ENCODE data around the gene VPS8. TPM values are rescaled to one million over a fixed set of nuclear protein-coding genes. Genes with fewer than 3 reads are reported as not detected.

Gene VPS8
- total RNA-seq, 3 donors from 2014 or later (not counting 1 experiment from before 2014, with no cell fraction given) = 89.3 to 127 (median 115) TPM

DNA sequence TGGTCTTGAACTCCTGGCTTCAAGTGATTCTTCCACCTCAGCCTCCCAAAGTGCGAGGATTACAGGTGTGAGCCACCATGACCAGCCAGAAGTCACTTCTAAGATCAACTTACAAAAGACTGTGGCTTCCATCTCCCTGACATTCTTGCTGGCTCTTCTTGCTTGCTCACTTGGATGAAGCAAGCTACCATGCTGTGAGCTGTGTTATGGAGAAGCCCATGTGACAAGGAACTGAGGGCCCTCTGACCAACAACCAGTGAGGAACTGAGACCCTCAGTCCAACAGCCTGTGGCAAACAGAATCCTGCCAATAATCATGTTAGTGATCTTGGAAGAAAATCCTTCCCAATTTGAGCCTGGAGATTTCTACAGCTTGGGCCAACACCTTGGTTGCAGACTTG lies 7.2 kb upstream of the VPS8 start:
- TF ChIP-seq, protein P1, sequence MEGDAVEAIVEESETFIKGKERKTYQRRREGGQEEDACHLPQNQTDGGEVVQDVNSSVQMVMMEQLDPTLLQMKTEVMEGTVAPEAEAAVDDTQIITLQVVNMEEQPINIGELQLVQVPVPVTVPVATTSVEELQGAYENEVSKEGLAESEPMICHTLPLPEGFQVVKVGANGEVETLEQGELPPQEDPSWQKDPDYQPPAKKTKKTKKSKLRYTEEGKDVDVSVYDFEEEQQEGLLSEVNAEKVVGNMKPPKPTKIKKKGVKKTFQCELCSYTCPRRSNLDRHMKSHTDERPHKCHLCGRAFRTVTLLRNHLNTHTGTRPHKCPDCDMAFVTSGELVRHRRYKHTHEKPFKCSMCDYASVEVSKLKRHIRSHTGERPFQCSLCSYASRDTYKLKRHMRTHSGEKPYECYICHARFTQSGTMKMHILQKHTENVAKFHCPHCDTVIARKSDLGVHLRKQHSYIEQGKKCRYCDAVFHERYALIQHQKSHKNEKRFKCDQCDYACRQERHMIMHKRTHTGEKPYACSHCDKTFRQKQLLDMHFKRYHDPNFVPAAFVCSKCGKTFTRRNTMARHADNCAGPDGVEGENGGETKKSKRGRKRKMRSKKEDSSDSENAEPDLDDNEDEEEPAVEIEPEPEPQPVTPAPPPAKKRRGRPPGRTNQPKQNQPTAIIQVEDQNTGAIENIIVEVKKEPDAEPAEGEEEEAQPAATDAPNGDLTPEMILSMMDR (IDR thresholded peaks at IDR 0.05) = no peak
- H3K4me1 ChIP-seq (ENCODE audit: control insufficient read depth, insufficient read depth, low read length) = no peaks in the 10 kb centered on the region
- no peaks in the 10 kb centered on the region for H3K36me3 ChIP-seq (ENCODE audit: control insufficient read depth, insufficient read depth, low read length)
- Mint-ChIP-seq H3K27ac (no peak overlapping the region), H3K4me3 (no peak overlapping the region), H3K27me3 (ENCODE audit: low read depth in 2 of 2) (peaks cover 22 to 31% of the 10 kb centered on the region in 2 donors), H3K9me3 (no peaks in the 10 kb centered on the region), H3K36me3 (no peaks in the 10 kb centered on the region), H3K4me1 (no peaks in the 10 kb centered on the region)
- intact Hi-C loops (cut with micrococcal nuclease) = no loop called here
- H3K9me3 ChIP-seq (ENCODE audit: control insufficient read depth, insufficient read depth, low read length) = no peaks in the 10 kb centered on the region
- H3K27me3 ChIP-seq (ENCODE audit: control insufficient read depth, insufficient read depth, low read length) = no peaks in the 10 kb centered on the region
- DNase-seq = no peak
- no peak overlapping the region for H3K27ac ChIP-seq (ENCODE audit: low read length)
- WGBS (ENCODE audit: insufficient coverage) = 95% methylated on average over 1 of the region's 1 CpG
- ATAC-seq = no peak
- no peak overlapping the region for H3K4me3 ChIP-seq (ENCODE audit: low read length)

DNA sequence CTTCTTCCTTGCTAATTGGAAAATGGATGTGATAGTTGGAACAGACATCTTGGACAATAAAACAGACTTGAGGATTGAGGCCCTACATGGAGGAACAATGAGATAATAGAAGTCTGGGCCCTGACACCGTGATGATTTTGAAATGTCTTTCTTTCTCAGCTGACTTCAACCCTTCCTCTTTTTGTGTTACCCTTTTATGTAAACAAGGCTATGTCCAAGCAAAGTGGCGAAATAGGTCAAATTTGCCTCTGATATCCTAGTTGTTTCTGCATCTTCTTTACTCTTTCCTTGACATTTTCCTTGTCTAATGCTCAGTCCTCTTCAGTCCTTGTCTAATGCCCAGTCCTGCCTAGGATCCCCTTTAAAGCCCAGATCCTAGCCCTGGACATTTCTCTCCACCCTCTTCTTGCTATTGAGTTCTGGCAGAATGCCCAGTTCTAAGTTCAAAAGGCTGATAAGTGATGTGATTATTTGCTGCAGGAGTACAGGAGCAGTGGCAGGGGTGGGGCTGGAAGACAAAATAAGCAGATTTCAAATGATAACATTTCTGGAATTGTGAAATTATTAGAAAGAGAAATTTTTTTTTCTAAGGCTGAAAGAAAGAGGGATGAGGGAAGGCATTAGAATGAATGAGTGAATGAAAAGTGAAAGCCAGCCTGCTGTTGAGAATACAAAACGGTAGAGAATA lies 6.5 kb upstream of the VPS8 start:
- DNase-seq (no peak), ATAC-seq (no peak)
- TF ChIP-seq, protein P1 (IDR thresholded peaks at IDR 0.05) = no peak
- peaks cover 16 to 29% of the 10 kb centered on the region in 2 donors for H3K27me3 Mint-ChIP-seq (ENCODE audit: low read depth in 2 of 2)
- H3K4me3 ChIP-seq (ENCODE audit: low read length) = no peak overlapping the region
- no peaks in the 10 kb centered on the region for H3K27me3 ChIP-seq (ENCODE audit: control insufficient read depth, insufficient read depth, low read length)
- H3K36me3 ChIP-seq (ENCODE audit: control insufficient read depth, insufficient read depth, low read length) = no peaks in the 10 kb centered on the region
- H3K4me3 Mint-ChIP-seq = no peak overlapping the region
- H3K36me3 Mint-ChIP-seq = no peaks in the 10 kb centered on the region
- H3K4me1 ChIP-seq (ENCODE audit: control insufficient read depth, insufficient read depth, low read length) = no peaks in the 10 kb centered on the region
- H3K27ac Mint-ChIP-seq = no peak overlapping the region
- intact Hi-C loops (cut with micrococcal nuclease) = no loop called here
- no peaks in the 10 kb centered on the region for H3K4me1 Mint-ChIP-seq
- WGBS (ENCODE audit: insufficient coverage) = 70% methylated on average over 3 of the region's 3 CpGs
- H3K9me3 ChIP-seq (ENCODE audit: control insufficient read depth, insufficient read depth, low read length) = no peaks in the 10 kb centered on the region
- no peaks in the 10 kb centered on the region for H3K9me3 Mint-ChIP-seq
- H3K27ac ChIP-seq (ENCODE audit: low read length) = no peak overlapping the region

DNA sequence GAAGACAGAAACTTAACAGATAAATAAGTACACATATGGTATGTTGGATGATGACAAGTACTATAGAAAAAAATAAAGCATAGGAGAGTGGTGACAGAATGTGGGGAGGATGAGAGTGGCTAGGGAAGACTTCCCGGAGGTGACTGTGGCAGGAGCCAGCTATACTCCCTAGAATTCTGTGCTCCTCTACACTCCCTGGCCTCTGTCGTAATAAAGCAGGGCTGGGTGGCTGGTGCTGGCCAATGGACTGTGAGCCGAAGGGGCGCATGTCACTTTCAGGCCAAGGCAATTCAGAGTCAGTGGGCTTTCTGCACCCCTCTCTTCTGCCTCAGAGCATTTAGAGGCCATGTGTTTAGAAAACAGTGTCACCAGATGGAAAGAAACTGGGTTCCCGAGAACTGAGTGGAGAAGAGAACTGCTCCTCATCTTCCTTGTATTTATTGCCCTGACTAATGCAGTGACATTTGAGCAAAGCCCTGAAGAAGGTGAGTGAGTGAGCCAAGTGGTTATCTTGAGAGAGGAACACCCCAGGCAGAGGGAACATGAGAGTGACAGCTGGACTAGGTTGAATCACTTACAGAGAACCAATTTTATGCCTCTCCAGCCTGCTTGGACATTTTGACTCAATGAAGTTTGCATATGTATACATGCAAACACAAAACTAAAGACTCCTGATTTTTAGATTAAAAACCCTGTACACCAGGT lies 5.2 kb upstream of the VPS8 start:
- Mint-ChIP-seq H3K36me3 (no peaks in the 10 kb centered on the region), H3K4me1 (peaks cover under 1 to 9% of the 10 kb centered on the region in 2 donors), H3K9me3 (no peaks in the 10 kb centered on the region), H3K27me3 (ENCODE audit: low read depth in 2 of 2) (peaks cover 6 to 19% of the 10 kb centered on the region in 2 donors), H3K27ac (no peak overlapping the region), H3K4me3 (no peak overlapping the region)
- Histone ChIP-seq H3K27me3 (ENCODE audit: control insufficient read depth, insufficient read depth, low read length) (no peaks in the 10 kb centered on the region), H3K27ac (ENCODE audit: low read length) (no peak overlapping the region), H3K36me3 (ENCODE audit: control insufficient read depth, insufficient read depth, low read length) (no peaks in the 10 kb centered on the region), H3K9me3 (ENCODE audit: control insufficient read depth, insufficient read depth, low read length) (no peaks in the 10 kb centered on the region), H3K4me1 (ENCODE audit: control insufficient read depth, insufficient read depth, low read length) (no peaks in the 10 kb centered on the region), H3K4me3 (ENCODE audit: low read length) (no peak overlapping the region)
- WGBS (ENCODE audit: insufficient coverage) = 93% methylated on average over 5 of the region's 5 CpGs
- TF ChIP-seq, protein P1 (IDR thresholded peaks at IDR 0.05) = no peak
- no peak for ATAC-seq
- intact Hi-C loops (cut with micrococcal nuclease) = no loop called here
- DNase-seq = no peak

All from natural killer cell (primary cell).